GM06990 (cell line): Measurements from ENCODE around the gene TENM3.

ENCODE experiments used
- DNase-seq: peaks from one replicate; pipeline ENCODE4 v3.0.0-alpha.2; 2011; ENCODE audit not compliant: insufficient read length; ENCODE audit errors: extremely low read depth
- H3K27me3 ChIP-seq: replicated peaks from 2 replicates; pipeline ENCODE4 v1.6.0; 2011; ENCODE audit warnings: low read length; ENCODE audit not compliant: control insufficient read depth, insufficient read depth
- H3K36me3 ChIP-seq: 2 replicates; pipeline ENCODE4 v1.5.1; 2011; ENCODE audit warnings: low read length; ENCODE audit not compliant: control insufficient read depth, insufficient read depth
- H3K4me3 ChIP-seq: replicated peaks from 2 replicates; pipeline ENCODE4 v1.5.1; 2011; ENCODE audit warnings: low read depth, mild to moderate bottlenecking, control low read depth, low read length
- TF ChIP-seq, protein P1 (sequence below): IDR thresholded peaks from 2 replicates; pipeline ENCODE4 v1.5.1; 2011; ENCODE audit warnings: low read length, control low read depth, mild to moderate bottlenecking, inconsistent platforms; ENCODE audit not compliant: insufficient read depth, poor library complexity, severe bottlenecking

Gene TENM3

DNA sequence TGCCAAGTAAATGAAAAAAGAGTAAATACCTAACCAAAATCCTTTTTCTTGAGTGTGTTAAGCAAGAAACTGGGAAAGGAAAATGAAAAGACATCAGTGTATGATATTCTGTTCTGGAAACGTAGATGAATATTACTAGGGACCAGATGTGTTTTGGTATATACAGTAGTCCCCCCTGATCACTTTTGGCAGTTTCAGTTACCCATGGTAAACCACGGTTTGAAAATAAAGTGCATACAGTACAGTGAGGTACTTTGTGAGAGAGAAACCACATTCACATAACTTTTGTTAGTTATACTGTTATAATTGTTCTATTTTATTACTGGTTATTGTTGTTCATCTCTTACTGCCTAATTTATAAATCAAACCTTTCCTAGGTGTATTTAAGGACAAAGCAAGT, 250.9 kb downstream of the TENM3 start:
- Histone ChIP-seq H3K36me3 (no peaks in the 10 kb centered on the region), H3K4me3 (no peak overlapping the region), H3K27me3 (no peaks in the 10 kb centered on the region)
- no peak for DNase-seq
- TF ChIP-seq, protein P1, sequence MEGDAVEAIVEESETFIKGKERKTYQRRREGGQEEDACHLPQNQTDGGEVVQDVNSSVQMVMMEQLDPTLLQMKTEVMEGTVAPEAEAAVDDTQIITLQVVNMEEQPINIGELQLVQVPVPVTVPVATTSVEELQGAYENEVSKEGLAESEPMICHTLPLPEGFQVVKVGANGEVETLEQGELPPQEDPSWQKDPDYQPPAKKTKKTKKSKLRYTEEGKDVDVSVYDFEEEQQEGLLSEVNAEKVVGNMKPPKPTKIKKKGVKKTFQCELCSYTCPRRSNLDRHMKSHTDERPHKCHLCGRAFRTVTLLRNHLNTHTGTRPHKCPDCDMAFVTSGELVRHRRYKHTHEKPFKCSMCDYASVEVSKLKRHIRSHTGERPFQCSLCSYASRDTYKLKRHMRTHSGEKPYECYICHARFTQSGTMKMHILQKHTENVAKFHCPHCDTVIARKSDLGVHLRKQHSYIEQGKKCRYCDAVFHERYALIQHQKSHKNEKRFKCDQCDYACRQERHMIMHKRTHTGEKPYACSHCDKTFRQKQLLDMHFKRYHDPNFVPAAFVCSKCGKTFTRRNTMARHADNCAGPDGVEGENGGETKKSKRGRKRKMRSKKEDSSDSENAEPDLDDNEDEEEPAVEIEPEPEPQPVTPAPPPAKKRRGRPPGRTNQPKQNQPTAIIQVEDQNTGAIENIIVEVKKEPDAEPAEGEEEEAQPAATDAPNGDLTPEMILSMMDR = no peak

DNA sequence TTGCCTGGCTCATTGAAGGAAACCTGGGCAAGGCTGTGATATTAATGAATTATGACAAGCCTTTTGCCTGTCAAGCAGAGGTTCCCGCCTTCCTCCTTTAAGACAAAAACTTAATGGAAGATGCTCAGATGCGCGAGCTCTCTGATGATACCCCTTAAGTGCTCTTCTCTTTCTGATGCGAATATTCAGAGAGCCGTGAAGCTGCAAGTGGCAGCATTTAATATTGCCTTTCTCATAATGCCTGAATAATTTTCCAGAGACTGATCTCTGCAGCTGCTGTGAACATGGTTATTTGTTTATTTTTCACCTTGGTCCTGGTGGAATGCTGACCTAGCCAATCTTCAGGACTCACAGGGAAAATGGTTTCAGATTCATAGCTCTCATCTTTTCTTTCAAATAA, 251.8 kb downstream of the TENM3 start:
- DNase-seq = no peak
- H3K27me3 ChIP-seq = no peaks in the 10 kb centered on the region
- H3K4me3 ChIP-seq = no peak overlapping the region
- TF ChIP-seq, protein P1 = no peak
- no peaks in the 10 kb centered on the region for H3K36me3 ChIP-seq

DNA sequence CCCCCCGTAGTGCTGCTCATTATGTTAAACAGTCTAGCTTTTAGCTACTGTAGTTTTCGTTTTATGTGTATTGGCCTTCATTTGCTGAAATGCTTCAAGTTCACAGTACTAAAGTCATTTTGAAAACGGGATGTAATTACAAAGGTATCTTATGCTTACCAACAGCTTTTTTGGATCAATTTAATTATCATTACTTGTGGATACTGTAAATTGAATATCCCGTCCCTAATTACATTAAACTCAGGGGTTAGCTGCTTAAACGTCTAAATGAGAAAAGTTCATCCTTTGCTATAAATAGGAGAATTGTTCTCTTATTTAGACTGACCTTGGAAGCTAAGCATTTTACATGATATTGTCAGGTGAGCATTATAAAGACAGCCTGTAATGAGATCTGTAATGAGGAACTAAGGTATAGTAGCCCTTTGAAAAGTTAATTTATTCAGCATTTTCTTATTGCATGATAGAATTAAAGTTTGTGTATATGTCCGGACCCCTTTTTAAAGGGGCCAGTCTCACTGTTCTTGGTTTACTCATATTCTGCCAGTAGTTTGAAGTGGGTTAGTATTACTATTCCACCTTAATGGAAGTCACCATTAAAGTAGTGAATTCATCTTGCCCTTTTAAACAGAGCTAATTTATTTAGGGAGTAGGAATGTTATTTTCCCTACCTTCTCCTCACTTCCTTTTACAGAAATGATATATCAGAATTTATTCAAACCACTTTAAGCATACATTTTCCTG, 252.6 kb downstream of the TENM3 start:
- no peak for DNase-seq
- Histone ChIP-seq H3K27me3 (no peaks in the 10 kb centered on the region), H3K36me3 (no peaks in the 10 kb centered on the region), H3K4me3 (no peak overlapping the region)
- TF ChIP-seq, protein P1 = no peak

DNA sequence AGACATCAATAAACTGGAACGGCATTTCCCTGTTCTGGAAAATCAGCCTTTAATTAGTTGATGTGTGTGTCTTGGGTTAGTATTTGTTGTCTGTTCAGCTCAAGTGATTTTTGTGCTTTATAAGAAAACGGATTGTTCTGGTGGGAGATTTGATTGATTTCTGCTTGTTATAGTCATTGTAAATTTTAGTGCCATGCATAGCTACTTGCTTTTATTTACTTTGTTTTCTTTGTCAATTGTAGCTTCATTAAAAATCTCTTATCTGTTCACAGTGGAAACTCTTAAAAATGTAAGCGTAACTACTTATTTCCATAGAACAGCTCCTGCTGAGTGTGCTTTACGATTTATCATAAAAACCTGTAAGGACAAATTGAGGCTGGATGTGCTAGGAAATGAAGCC, 253.2 kb downstream of the TENM3 start:
- no peak for DNase-seq
- no peaks in the 10 kb centered on the region for H3K27me3 ChIP-seq
- no peak overlapping the region for H3K4me3 ChIP-seq
- H3K36me3 ChIP-seq = no peaks in the 10 kb centered on the region
- TF ChIP-seq, protein P1 = no peak

DNA sequence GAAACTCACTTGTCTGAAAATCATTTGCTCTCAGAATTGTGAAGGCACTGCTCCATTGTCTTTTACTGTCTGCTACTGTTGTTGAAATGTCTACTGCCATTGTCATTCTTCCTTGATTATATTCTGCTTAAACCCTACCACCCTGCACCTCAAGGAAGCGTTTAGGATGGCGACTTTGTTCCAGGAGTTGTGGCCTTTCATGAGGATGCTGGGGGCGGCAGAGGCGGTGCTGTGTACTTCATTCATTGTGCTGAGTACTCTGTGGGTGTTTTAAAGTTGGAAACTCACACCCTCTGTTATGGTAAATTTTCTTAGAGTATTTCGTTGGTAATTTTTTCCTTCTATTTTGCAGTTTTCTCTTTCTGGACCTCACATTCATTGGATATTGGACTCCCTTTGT, 258.9 kb downstream of the TENM3 start:
- TF ChIP-seq, protein P1 = no peak
- Histone ChIP-seq H3K36me3 (no peaks in the 10 kb centered on the region), H3K27me3 (no peaks in the 10 kb centered on the region), H3K4me3 (no peak overlapping the region)
- DNase-seq = no peak

DNA sequence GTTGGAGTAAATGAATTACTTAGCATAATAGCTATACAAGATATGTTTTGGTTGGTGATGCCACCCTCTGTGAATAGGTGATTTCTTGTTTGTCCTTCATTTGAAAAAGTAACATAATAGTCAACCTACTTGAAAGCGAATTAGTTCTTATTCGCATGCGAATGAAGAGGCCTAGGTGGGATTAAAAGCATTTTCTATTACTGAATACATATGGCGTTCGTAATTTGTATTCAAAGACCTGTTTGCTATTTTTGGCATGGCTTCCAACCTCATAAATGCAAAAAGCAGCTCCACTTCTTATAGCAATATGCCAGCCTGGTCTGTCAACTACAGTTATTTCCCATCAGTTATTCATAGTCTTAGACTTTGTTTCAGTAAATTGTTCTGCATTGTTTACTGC, 261.3 kb downstream of the TENM3 start:
- no peak overlapping the region for H3K4me3 ChIP-seq
- TF ChIP-seq, protein P1 = no peak
- DNase-seq = no peak
- no peaks in the 10 kb centered on the region for H3K27me3 ChIP-seq
- H3K36me3 ChIP-seq = no peaks in the 10 kb centered on the region
